Frontal cortex (tissue), 4 donors: Measurements from ENCODE around the gene OR2T8. TPM values are rescaled to one million over a fixed set of nuclear protein-coding genes. Genes with fewer than 3 reads are reported as not detected.
"Not testable (repeated sequence)": the region's sequence is repeated elsewhere in the genome, so short reads cannot be mapped to it uniquely, and the experiment has no call there.

Experiments
- DNase-seq, 2 donors: peaks; one replicate each; pipeline ENCODE4 v3.0.0; 2012; ENCODE audit warnings: low spot score in 2 of 2
- FAIRE-seq: peaks from 2 replicates; lab custom pipeline; 2012; peaks lifted over from hg19 to GRCh38; lab: Jason Lieb, UNC
- total RNA-seq: library from RNA; depleted of rRNA; stranded (reverse); fragments of >200 nt; gene quantifications from one replicate; pipeline ENCODE4 v1.2.3, GENCODE V29; 2014
- donor health status: control.
- donor health status: control.
- donor health status: control.

Gene OR2T8, protein sequence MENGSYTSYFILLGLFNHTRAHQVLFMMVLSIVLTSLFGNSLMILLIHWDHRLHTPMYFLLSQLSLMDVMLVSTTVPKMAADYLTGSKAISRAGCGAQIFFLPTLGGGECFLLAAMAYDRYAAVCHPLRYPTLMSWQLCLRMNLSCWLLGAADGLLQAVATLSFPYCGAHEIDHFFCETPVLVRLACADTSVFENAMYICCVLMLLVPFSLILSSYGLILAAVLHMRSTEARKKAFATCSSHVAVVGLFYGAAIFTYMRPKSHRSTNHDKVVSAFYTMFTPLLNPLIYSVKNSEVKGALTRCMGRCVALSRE
- total RNA-seq: not detected

DNA sequence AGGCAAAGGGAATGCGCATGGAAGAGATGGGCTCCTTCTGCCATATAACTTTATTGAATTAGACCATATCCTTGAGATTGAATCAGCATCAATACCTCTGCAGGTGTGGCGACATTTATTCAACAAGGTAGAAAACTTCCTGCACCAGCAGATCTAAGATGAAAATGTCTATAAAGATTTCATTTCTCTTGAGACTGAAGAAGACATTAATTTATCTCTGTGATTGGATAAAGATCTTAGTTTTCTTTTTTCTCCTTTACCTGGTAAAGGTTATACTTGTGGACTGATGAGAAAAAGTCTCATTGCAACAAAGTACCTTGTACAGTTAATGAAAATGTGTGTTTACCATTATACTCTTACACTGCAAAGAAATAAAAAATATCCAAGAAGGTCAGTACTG lies at the start of gene OR2T8:
TSS of gene OR2T8 (plus strand) at position 301 of the 400 bp plus-strand sequence. CDS start 766 bp downstream, outside the sequence.
- DNase-seq: no peak
- no peak for FAIRE-seq

DNA sequence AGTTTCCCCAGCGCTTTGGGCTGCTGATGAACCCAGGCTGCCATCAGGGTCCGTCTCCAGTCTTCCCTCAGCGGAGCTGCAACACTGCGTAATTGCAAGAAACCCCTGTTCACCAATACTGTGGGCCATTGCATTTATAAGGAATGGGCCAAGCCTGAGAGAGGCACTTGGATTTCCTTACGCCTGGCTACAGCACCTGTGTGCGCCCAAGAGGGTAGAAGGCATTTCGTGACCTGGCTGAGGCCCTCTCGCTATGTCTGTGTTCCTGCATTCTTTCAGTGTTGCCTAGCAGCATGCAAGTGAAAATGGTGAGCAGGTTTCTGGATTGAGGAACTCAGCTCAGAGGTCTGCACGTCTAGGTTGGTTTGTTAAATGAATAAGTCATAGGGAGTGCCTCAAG lies 36.7 kb upstream of the OR2T8 start:
- DNase-seq: no peak
- FAIRE-seq: no peak

DNA sequence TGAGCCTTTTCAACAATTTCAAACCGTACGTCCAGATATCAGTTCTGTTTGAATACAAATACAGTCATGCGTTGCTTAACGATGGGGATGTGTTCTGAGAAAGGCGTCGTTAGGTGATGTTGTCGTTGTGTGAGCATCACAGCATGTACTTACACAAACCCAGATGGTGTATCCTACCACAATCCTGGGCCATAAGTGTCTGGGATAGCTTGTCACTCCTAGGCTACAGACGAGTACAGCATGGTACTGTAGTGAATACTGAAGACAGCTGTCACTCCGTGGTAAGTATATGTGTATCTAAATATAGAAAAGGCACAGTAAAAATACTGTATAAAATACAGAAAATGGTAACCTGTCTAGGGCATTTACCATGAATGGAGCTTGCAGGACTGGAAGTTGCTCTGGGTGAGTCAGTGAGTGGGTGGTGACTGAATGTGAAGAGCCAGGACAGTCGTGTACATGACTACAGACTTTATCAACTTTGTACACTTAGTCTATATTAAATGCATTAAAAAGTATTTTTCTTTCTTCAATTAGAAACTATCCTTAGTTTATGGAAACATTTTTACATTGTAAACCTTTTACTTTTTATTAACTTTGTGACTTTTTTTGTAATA lies 35.1 kb upstream of the OR2T8 start:
- no peak for FAIRE-seq
- DNase-seq: no peak

DNA sequence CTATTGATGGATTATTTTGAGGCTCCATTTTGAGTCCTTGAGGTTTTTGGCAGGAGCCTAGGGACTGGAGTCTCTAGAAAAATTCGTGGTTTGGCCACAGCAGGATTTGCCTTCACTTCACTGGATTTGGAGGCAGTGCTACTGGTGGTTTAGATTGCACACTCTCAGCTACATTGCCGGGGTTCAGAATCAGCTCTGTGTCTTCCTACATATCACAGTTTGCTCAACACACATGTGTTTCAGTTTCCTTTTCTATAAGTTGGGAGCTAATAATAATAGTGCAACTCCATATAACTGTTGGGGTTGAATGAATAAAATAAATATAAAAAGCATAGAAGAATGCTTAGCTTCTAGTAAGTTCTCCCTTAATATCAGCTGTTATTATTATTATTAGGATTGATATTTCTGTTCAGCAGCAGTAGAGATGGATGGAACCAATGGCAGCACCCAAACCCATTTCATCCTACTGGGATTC lies 24.9 kb upstream of the OR2T8 start, which contains the start of gene OR2W3:
TSS of gene OR2W3 (plus strand) at position 425 of the 475 bp plus-strand sequence. CDS start at position 425, 0 bp downstream.
- FAIRE-seq (no peak), DNase-seq (no peak)

DNA sequence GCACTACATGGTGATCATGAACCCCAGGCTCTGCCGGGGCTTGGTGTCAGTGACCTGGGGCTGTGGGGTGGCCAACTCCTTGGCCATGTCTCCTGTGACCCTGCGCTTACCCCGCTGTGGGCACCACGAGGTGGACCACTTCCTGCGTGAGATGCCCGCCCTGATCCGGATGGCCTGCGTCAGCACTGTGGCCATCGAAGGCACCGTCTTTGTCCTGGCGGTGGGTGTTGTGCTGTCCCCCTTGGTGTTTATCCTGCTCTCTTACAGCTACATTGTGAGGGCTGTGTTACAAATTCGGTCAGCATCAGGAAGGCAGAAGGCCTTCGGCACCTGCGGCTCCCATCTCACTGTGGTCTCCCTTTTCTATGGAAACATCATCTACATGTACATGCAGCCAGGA lies 24.1 kb upstream of the OR2T8 start:
- DNase-seq (no peak), FAIRE-seq (no peak)

DNA sequence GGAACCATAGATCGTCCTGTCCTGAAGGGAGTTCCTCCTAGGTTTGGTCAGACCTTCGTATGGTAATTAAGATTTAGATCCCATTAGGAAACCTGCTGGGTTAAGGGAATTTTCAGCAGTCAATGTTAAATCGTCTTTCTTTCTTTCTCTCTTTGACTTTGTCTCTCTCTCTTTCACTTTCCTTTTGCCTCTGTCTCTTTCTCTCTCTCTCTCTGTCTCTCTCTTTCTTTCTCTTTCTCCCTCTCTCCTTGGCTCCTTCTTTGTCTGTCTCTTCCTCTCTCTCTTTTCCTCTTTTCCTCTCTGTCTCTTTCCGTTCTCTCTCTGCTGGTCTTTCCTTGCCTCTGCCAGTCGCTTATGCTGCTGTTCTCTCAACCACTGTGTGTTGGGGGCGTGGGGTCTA lies 15.9 kb upstream of the OR2T8 start:
- FAIRE-seq: no peak
- no peak for DNase-seq

DNA sequence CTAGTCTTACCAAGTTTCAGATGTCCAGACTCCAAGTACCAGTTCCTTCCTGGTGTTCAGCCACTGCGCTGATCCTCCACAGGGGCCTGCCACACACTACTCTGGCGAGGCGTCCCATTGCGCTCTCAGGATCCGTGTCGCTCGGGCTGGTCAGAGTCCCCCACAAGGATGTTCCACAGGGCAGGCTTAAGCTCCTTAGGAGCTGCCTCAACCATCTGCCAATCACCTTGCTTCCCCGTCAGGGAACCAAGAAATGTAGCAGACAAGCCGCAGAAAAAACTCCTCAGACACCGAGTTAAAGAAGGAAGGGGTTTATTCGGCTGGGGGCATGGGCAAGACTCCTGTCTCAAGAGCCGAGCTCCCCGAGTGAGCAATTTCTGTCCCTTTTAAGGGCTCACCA lies 14.9 kb upstream of the OR2T8 start:
- DNase-seq (no peak), FAIRE-seq (no peak)

DNA sequence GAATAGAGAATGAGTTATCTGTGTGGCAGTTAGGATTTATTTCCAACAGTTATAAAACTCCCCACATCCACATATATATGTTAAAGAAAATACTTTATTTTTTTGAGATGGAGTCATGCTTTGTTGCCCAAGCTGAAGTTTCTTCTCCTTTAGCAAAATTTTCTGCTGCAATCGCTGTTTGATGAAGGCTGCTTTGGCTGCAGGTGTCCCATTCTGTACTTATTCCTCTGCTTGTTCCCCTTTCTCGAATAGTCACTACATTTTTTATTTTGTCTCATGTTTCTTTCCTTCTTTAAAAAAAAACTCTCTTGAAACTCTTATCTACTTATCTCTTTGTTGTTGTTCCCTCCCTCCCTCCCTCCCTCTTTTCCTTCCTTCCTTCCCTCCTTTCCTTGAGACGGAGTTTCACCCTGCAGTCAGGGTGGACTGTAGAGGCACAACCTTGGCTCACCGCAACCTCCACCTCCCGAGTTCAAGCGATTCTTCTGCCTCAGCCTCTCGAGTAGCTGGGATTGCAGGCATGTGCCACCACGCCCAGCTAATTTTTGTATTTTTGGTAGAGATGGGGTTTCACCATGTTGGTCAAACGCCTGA lies 14.0 kb upstream of the OR2T8 start:
- FAIRE-seq (no peak), DNase-seq (no peak)

DNA sequence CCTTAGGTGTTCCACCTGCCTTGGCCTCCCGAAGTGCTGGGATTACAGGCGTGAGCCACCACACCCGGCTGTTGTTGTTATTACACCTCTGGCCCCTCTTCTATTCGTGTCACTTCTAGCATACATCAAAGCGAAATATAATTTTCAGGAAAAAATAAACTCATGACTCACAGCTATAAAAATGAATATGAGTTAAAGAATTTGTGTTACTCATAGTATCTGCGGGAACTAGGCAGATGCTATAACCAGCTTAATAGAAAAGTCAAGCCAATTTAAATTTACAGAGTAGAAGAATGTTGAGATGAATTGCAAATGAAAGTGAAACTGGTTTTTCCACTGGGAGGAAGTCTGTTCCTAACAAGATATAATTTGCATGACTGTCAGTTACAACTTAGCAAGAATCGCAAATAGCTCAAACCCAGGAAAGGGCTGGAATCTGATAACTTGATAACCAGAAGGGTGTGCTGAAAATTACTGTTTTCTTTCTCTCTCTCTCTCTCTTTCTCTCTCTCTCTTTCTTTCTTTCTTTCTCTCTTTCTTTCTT lies 13.5 kb upstream of the OR2T8 start:
- DNase-seq: no peak
- no peak for FAIRE-seq

DNA sequence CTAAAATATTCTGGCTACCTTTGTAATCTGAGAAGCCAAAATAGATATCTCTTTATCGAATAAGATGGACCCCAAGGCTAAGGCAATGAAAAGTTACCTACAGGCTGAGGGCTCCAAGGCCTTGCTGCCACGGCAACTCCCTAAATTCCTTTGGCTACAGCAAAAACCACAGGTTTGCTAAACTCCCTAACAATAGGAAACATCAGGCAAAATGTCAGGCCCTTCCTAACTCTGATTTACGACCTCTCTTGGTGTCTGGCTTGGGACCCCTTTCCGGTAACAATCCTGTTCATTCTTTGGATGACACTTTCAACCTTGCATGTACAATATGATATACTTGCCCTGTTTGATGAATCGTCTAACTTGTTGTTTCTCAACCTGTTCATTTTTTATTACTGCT lies 11.3 kb upstream of the OR2T8 start:
- FAIRE-seq (no peak), DNase-seq (no peak)

DNA sequence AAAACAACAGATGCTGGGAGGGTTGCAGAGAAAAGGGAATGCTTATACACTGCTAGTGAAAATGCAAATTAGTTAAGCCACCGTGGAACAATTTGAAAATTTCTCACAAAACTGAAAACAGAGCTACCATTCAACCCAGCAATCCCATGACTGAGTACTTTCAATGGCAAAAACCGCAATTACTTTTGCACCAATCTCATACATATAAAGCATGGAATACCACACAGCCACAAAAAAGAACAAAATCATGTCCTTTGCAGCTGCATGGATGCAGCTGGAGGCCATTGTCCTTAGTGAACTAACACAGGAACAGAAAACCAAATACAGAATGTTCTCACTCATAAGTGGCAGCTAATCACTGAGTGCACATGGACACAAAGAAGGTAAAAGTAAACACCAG lies 6.3 kb upstream of the OR2T8 start:
- FAIRE-seq: no peak
- no peak for DNase-seq

DNA sequence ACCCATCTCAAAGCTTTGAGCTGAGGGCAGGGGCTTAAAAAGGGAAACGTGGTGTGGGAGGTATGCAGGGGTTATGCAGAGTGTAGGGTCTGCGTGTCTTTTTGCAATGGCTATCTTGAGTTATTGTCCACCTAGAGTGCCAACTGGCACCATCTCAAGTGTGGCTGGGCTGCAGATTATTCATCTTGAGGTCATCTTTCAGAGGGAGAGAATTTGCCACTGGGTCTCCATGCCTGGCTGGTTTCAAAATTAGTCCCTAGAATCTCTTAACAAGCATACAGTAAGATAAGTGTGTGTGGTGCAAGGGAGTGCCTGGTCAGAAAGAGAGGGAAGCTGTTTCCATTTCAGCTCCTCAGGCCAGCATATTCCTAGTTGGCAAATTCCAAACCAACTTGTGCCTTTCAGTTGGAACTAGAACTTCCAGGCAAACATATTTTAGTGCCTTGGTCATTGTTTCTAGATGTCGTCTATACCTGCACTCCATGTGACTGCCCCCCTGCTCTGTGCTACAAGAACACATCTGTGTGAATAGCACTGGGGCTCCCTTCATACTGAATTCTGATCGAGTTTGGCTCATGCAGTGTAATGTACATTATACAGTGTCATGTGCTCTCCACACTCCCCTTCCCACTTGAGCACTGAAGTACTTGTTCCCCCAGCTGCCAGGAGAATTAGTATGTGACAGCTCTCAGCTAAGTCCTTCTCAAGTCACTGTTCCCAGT lies 5.0 kb upstream of the OR2T8 start:
- DNase-seq: no peak
- FAIRE-seq: no peak

DNA sequence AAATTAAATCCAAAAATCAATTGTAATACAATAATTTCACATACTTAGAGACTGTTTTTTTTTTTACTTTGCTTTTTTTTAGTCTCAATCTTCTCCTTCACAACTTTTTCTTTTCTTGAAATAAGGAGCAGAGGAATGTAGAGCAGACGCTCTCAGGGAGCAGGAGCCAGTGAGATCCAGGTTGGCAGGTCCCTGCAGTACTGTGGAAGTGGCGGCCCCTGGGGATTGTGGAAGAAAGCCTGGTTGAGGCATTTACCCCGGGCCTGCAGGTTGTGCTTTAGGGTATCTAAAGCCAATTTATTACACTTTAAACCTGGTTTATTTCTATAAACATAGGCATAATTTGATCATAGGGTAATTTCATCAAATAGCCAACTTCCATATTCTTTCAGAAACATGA lies 3.9 kb downstream of the OR2T8 start:
- FAIRE-seq (no peak), DNase-seq (no peak)

DNA sequence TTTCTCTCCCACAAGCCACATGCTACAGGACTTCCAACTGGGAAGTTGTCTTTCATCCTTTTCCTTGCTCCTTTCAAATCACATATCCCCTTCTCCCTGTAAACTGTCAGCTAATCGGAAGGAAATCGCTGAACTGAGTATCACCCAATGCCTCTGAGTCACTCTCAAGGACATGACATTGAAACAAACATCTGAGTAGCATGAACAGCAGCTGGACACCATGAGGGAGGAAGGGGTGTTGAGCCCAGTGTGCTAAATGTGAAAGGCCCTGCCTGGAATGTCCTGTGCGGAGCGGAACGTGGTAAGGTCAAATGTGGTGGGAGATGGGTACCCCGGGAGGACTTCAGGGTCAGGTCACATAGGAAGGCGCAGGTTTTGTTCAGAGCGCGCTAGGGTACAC lies 4.8 kb downstream of the OR2T8 start, which contains the start of gene OR2AJ1:
TSS of gene OR2AJ1 (plus strand) at position 22 of the 400 bp plus-strand sequence. CDS start 8,880 bp downstream, outside the sequence.
- DNase-seq: no peak
- FAIRE-seq: no peak

DNA sequence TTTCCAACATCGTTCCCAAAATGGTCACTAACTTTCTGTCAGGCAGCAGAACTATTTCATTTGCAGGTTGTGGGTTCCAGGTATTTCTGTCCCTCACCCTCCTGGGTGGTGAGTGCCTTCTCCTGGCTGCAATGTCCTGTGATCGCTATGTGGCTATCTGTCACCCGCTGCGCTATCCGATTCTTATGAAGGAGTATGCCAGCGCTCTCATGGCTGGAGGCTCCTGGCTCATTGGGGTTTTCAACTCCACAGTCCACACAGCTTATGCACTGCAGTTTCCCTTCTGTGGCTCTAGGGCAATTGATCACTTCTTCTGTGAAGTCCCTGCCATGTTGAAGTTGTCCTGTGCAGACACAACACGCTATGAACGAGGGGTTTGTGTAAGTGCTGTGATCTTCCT lies 13.9 kb downstream of the OR2T8 start:
- FAIRE-seq: no peak
- no peak for DNase-seq

DNA sequence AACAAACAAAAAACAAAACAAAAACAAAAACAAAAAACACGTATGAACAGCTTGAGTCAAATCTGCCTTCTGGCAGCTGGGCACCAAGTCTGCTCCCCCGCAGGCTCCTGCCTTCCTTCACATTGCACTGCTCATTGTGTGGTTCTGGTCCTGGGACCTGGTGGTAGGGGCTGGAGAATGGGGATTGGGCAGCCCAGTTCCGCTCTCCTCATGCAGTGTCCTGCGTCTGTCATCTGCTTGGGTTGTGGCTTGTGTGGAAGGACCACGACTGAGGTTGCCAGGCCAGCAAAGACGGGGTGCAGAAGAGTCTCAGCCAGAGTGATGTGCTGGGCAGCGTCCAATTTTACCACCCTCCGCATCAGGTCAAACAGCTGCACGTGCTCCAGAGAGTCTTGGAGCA lies 15.7 kb downstream of the OR2T8 start:
- no peak for FAIRE-seq

DNA sequence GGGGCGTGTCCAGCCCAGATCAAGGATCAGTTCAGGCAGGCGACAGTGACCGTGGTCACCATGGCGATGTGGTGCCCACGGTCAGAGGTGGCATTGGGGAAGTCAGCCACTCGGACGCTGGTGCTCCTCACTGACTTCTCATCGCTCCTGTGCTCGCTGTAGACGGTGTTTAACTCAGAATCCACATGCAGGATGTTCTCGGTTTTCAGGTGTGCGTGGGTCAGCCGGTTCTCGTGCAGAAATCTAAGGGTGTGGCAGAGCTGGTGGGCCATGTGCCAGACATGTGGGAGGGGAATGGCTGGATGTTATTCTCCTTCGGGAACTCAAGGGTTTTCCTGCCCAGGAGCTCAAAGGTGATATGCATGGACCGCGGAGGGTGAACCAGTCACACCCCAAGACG lies 16.4 kb downstream of the OR2T8 start:
- FAIRE-seq (no peak), DNase-seq (no peak)

More for the DNA sequence above, 15.7 kb downstream of the OR2T8 start:
- DNase-seq: no peak

DNA sequence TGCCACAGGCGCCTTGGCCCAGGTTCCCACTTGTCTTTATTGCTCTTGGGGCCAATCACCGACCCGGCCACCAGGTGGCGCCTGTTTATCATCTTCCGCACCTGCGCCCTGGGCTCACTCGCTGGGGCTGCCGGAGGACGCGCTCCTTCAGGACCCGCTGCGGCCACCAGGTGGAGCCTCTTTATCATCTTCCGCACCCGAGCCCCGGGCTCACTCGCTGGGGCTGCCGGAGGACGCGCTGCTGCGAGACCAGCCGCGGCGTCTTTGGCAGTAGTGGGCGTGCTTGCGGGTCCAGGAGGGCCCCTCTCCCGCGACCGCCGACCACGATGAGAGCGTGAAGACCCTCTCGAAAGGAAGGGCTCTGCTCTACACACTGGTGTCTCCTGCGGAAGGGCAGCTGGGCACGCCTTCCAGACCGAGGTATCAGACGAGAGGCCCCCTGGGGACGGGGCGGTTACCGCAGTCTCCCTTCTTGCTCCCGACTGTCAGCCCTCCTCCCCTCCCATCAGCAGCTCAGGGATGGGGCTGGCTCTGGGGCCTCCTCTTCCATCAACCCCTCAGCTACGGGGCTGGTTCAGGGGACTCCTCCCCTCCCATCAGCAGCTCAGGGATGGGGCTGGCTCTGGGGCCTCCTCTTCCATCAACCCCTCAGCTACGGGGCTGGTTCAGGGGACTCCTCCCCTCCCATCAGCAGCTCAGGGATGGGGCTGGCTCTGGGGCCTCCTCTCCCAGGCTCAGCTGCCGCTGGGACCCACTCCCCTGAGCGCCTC lies 17.1 kb downstream of the OR2T8 start:
- not testable (repeated sequence) for FAIRE-seq
- DNase-seq: peak in 1 of 2 donors; percentile 27

DNA sequence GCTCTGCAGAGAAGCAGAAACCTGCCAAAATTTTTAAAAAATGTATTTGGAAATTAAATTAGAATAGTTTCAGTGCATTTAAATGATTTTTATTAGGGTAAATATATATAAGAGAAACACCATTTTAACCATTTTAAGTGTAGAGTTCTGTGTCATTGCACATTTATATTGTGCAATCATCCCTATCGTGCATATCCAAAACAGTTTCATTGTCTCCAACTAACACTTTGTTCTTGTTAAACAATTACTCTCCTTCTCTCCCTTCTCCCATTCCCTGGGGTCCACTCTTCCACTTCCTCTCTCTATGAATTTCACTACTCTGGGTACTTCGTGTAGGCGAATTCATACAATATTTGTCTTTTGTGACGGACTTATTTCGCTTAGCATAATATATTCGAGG lies 22.6 kb downstream of the OR2T8 start:
- no peak for DNase-seq
- no peak for FAIRE-seq
